ENCODE measurements around the gene FBXO9.

DNA sequence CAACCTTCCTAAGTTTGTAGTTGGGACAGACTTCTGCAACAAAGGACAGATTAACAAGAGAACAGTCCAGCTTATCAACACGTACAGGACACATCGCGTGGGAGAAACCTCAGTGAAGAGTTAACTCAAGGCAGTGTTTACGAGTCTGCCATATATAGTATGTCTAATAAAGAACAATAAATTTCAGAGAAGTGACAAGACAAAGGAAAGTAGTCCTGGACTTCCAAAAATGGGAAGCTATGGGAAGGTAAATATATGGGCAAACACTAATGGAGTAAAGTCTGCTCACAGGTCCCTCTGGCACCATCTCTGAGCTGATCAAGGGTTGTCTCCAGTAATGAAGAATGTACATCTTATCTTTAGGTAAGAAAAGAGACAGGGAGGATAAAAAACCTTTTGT is 48.5 kb downstream of the FBXO9 start:
- TF ChIP-seq CTCF (IDR thresholded peaks at IDR 0.05; ENCODE audit: insufficient read depth, low read depth, low read length), result no peak
- TF ChIP-seq EZH2 (IDR thresholded peaks at IDR 0.05; ENCODE audit: insufficient read depth, low read length), result no peak
